C4-2B (cell line): ENCODE data around the gene RNF215.

ENCODE experiments used
- ZFX ChIP-seq: fragments of 450-650 bp; IDR thresholded peaks from 2 replicates; pipeline ENCODE4 v1.6.1; 2017
- TF ChIP-seq, protein P1 (sequence below): fragments of 450-650 bp; conservative IDR thresholded peaks from 2 replicates; pipeline ENCODE4 v1.5.1; 2017; ENCODE audit warnings: mild to moderate bottlenecking

DNA sequence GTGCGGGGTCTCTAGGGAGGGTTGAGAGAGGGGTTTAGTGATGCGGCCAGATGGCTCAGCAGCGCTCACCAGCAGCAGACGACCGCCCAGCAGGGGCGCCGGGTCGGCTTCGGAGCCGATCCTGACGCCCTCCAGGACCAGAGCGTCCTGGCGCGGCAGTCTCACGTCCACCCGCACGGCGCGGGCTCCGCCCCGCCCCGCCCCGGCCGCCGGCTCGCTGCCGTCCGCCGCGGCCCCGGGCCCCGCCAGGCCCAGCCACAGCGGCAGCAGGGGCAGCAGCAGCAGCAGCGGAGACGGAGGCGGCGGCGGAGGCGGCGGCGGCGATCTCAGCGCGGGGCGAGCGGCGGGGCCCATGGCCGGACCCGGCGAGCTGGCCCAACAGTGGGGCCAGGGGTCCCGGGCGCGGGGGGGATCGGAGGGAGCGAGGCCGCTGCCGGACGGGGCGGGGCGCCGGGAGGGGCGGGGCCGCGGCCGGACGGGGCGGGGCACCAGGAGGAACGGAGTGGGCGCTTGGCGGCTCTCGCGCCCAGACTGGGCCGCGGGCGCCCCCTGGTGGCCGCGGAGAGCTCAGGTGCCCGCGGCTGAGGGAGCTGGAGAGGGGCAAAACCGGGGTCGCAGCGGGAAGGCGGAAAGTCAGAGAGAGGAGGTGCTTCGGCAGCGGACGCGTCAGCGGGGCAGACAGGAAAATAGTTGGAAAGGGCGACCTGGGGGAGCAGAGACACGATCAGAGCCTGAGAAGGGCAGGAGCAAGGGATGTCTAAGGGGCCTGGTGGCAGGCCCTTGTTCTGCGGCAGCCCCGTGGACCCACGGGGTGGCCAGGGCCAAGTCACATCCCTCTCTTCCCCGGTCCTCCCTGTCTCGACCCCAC lies at the start of gene RNF215:
- TF ChIP-seq, protein P1, sequence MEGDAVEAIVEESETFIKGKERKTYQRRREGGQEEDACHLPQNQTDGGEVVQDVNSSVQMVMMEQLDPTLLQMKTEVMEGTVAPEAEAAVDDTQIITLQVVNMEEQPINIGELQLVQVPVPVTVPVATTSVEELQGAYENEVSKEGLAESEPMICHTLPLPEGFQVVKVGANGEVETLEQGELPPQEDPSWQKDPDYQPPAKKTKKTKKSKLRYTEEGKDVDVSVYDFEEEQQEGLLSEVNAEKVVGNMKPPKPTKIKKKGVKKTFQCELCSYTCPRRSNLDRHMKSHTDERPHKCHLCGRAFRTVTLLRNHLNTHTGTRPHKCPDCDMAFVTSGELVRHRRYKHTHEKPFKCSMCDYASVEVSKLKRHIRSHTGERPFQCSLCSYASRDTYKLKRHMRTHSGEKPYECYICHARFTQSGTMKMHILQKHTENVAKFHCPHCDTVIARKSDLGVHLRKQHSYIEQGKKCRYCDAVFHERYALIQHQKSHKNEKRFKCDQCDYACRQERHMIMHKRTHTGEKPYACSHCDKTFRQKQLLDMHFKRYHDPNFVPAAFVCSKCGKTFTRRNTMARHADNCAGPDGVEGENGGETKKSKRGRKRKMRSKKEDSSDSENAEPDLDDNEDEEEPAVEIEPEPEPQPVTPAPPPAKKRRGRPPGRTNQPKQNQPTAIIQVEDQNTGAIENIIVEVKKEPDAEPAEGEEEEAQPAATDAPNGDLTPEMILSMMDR, result peak; percentile 98
- peak; percentile 84; the same call in 1 of the 2 replicates for TF ChIP-seq ZFX
